ENCODE measurements around the gene RAD52. TPM values are rescaled to one million over a fixed set of nuclear protein-coding genes. Genes with fewer than 3 reads are reported as not detected.

RAD52 gene
- total RNA-seq, 1 experiment from 2014 or later = 19.2 TPM

- Mint-ChIP-seq H3K4me1 (peaks cover 16% of the 10 kb centered on the region; the same call in 1 of the 2 replicates), H3K27me3 (ENCODE audit: low read depth) (no peaks in the 10 kb centered on the region), H3K27ac (peak overlapping the region; percentile 70; the same call in 1 of the 2 replicates), H3K36me3 (no peaks in the 10 kb centered on the region), H3K4me3 (no peak overlapping the region), H3K9me3 (no peaks in the 10 kb centered on the region; the same call in 1 of the 2 replicates)
- TF ChIP-seq EMX1 (CRISPR knock-in tag; IDR thresholded peaks at IDR 0.05) = no peak
- ATAC-seq (no peak), DNase-seq (ENCODE audit: low spot score) (no peak)
- CTCF ChIA-PET = interaction anchor here (0.9 kb wide), 1 partner anchor 139 kb away, joined by 3 read pairs; no protein-coding TSS in a partner anchor
- POLR2A ChIA-PET = interaction anchor here (0.6 kb wide), 1 partner anchor 36 kb away, joined by 3 read pairs; no protein-coding TSS in a partner anchor
Observed at GRCh38 chr12:953776-954175, 4.3 kb upstream of the RAD52 start.

GRCh38 chr12:951176-951575 lies 1.7 kb upstream of the RAD52 start:
- CTCF ChIA-PET = interaction anchor here (1.4 kb wide), 1 partner anchor 150 kb away, joined by 3 read pairs; no protein-coding TSS in a partner anchor
- no peaks in the 10 kb centered on the region; the same call in 1 of the 2 replicates for H3K36me3 Mint-ChIP-seq
- ATAC-seq (no peak), DNase-seq (ENCODE audit: low spot score) (no peak)
- H3K9me3 Mint-ChIP-seq = no peaks in the 10 kb centered on the region; the same call in 1 of the 2 replicates
- H3K27me3 Mint-ChIP-seq (ENCODE audit: low read depth) = no peaks in the 10 kb centered on the region
- POLR2A ChIA-PET = no interaction called here
- H3K4me1 Mint-ChIP-seq = peaks cover 17% of the 10 kb centered on the region
- peak overlapping the region; percentile 97 for H3K4me3 Mint-ChIP-seq
- H3K27ac Mint-ChIP-seq = no peak overlapping the region
- TF ChIP-seq FOXP1 (CRISPR knock-in tag; IDR thresholded peaks at IDR 0.05; ENCODE audit: borderline replicate concordance) (no peak), USF2 (CRISPR knock-in tag; IDR thresholded peaks at IDR 0.05) (no peak)

GRCh38 chr12:948238-948637 lies 1.3 kb downstream of the RAD52 start:
- ATAC-seq (no peak), DNase-seq (ENCODE audit: low spot score) (no peak)
- H3K36me3 Mint-ChIP-seq = peaks cover 13% of the 10 kb centered on the region
- peak overlapping the region; percentile 97 for H3K4me3 Mint-ChIP-seq
- TF ChIP-seq ZNF121 (CRISPR knock-in tag; IDR thresholded peaks at IDR 0.05) = no peak
- TF ChIP-seq GRHL2 (CRISPR knock-in tag; IDR thresholded peaks at IDR 0.05; ENCODE audit: insufficient replicate concordance, severe bottlenecking) = no peak
- TF ChIP-seq PRRX2 (CRISPR knock-in tag; IDR thresholded peaks at IDR 0.05) = no peak
- no peak for TF ChIP-seq ETV6 (CRISPR knock-in tag; IDR thresholded peaks at IDR 0.05)
- no peak for TF ChIP-seq ZNF396 (CRISPR knock-in tag; IDR thresholded peaks at IDR 0.05; ENCODE audit: borderline replicate concordance)
- no peak for TF ChIP-seq AFF4 (CRISPR knock-in tag; IDR thresholded peaks at IDR 0.05; ENCODE audit: borderline replicate concordance)
- no peak for TF ChIP-seq NFATC4 (CRISPR knock-in tag; IDR thresholded peaks at IDR 0.05)
- no peak for TF ChIP-seq RORB (CRISPR knock-in tag; IDR thresholded peaks at IDR 0.05)
- TF ChIP-seq CBFB (CRISPR knock-in tag; IDR thresholded peaks at IDR 0.05; ENCODE audit: low read depth) = no peak
- no peak for TF ChIP-seq ZNF232 (CRISPR knock-in tag; IDR thresholded peaks at IDR 0.05)
- no peak for TF ChIP-seq USF1 (CRISPR knock-in tag; IDR thresholded peaks at IDR 0.05)
- no peak for TF ChIP-seq NR3C1 (CRISPR knock-in tag; conservative IDR thresholded peaks at IDR 0.05; ENCODE audit: low read depth)
- no peak for TF ChIP-seq TEAD1 (CRISPR knock-in tag; IDR thresholded peaks at IDR 0.05)
- POLR2A ChIA-PET = no interaction called here
- peaks cover 12% of the 10 kb centered on the region for H3K4me1 Mint-ChIP-seq
- peak overlapping the region; percentile 10; the same call in 1 of the 2 replicates for H3K27ac Mint-ChIP-seq
- CTCF ChIA-PET = no interaction called here
- H3K27me3 Mint-ChIP-seq (ENCODE audit: low read depth) = no peaks in the 10 kb centered on the region
- no peaks in the 10 kb centered on the region for H3K9me3 Mint-ChIP-seq

Measured in WTC11 (cell line).